Esophagus squamous epithelium (tissue), 5 donors: ENCODE results near the gene ZEB2. TPM values are rescaled to one million over a fixed set of nuclear protein-coding genes. Genes with fewer than 3 reads are reported as not detected.

Source experiments
- DNase-seq: peaks from one replicate; lab custom pipeline; 2025; lab: John Stamatoyannopoulos, UW
- H3K27ac ChIP-seq, 4 donors: fragments of 200-600 bp; sonication (generic); one replicate each; pipeline ENCODE4 v1.5.1; 2016 to 2019; ENCODE audit warnings: mild to moderate bottlenecking in 1 of 4
- H3K27me3 ChIP-seq, 4 donors: fragments of 200-600 bp; sonication (generic); 1 replicate in 3 of 4; 2 replicates in 1 of 4; pipeline versions ENCODE4 v1.5.1 to v1.6.0; 2017 to 2021; ENCODE audit warnings: antibody characterized with exemption in 1 of 4
- H3K36me3 ChIP-seq, 3 donors: fragments of 200-600 bp; sonication (generic); one replicate each; pipeline ENCODE4 v1.5.1; 2016 to 2019
- H3K4me1 ChIP-seq, 3 donors: fragments of 200-600 bp; sonication (generic); one replicate each; pipeline ENCODE4 v1.5.1; 2017 to 2019
- H3K4me3 ChIP-seq, 4 donors: fragments of 200-600 bp; sonication (generic); 1 replicate in 3 of 4; 2 replicates in 1 of 4; pipeline ENCODE4 v1.5.1; 2016 to 2019; ENCODE audit warnings: mild to moderate bottlenecking in 2 of 4, moderate library complexity in 1 of 4
- H3K9me3 ChIP-seq, 3 donors: fragments of 200-600 bp; sonication (generic); one replicate each; pipeline ENCODE4 v1.5.1; 2016 to 2019
- CTCF ChIP-seq, 6 experiments: fragments of 450-650 bp in 4 of 6; fragments of 200-600 bp in 2 of 6; sonication (generic) in 2 of 6; IDR thresholded peaks; one replicate each; pipeline ENCODE4 v1.5.1; 2016 to 2019; ENCODE audit warnings: antibody characterized with exemption in 6 of 6, mild to moderate bottlenecking in 4 of 6, moderate library complexity in 4 of 6
- POLR2A ChIP-seq, 4 donors: fragments of 450-650 bp; IDR thresholded peaks; one replicate each; pipeline ENCODE4 v1.6.1; 2017; ENCODE audit warnings: antibody characterized with exemption in 4 of 4, mild to moderate bottlenecking in 4 of 4, moderate library complexity in 3 of 4
- WGBS, 2 donors: methylation state at CpG; one replicate each; pipeline ENCODE4 v1.1.5; 2018; 5-methylcytosine and 5-hydroxymethylcytosine counted together
- intact Hi-C: fragments of 100-400 bp; cut with DNase I; formaldehyde crosslinking; loops from one replicate; pipeline ENCODE4 v1.15.0; 2022
- total RNA-seq, 4 donors: library from RNA; depleted of rRNA; stranded (reverse); fragments of >200 nt; gene quantifications; one replicate each; pipeline ENCODE4 v1.1.0, GENCODE V29; 2016
- donor health status: DM: yes; HTN: yes; CAD: no.

The ZEB2 gene
- total RNA-seq, 4 donors from 2014 or later: 3.1 to 56.5 (median 15.7) TPM

- H3K36me3 ChIP-seq: no peaks in the 10 kb centered on the region
- TF ChIP-seq CTCF (IDR thresholded peaks at IDR 0.05) (no peak), POLR2A (IDR thresholded peaks at IDR 0.05) (no peak)
- H3K27ac ChIP-seq: no peak overlapping the region
- H3K9me3 ChIP-seq: no peaks in the 10 kb centered on the region
- H3K4me1 ChIP-seq: peaks cover 0 to 72% (median 15%) of the 10 kb centered on the region in 3 donors
- no peak for DNase-seq
- intact Hi-C loops: no loop called here
- no peak overlapping the region for H3K4me3 ChIP-seq
- H3K27me3 ChIP-seq: no peaks in the 10 kb centered on the region
- WGBS, 2 donors: 73% methylated on average over 6 of the region's 6 CpGs
These were observed 44.2 kb downstream of the ZEB2 start for GRCh38 chr2:144475569-144476275.

DNA sequence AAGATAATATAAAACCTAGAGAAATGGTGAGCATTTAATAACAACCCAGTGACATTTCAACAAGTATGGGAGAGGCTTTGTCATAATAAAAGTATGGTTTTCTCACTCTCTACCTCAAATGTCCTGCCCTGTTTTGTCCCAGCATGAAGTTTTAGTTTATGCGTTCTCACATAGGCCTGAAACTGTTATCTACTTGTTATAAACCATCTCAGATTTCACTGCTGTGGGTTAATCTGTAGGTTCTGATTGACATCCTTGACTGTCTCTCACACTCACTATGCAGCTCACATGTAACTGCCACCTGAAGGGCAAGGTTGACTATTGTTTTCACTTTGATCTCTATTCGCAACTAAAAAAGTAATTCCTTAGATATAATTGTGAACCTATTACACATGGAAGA is 44.9 kb downstream of the ZEB2 start:
- intact Hi-C loops: no loop called here
- H3K27ac ChIP-seq: no peak overlapping the region
- H3K9me3 ChIP-seq: no peaks in the 10 kb centered on the region
- no peaks in the 10 kb centered on the region for H3K36me3 ChIP-seq
- WGBS, 2 donors: 59 to 68% methylated on average over 2 of the region's 2 CpGs
- peaks cover 0 to 72% (median 18%) of the 10 kb centered on the region in 3 donors for H3K4me1 ChIP-seq
- no peak for DNase-seq
- no peak overlapping the region for H3K4me3 ChIP-seq
- no peaks in the 10 kb centered on the region for H3K27me3 ChIP-seq
- TF ChIP-seq CTCF (IDR thresholded peaks at IDR 0.05) (no peak), POLR2A (IDR thresholded peaks at IDR 0.05) (no peak)

DNA sequence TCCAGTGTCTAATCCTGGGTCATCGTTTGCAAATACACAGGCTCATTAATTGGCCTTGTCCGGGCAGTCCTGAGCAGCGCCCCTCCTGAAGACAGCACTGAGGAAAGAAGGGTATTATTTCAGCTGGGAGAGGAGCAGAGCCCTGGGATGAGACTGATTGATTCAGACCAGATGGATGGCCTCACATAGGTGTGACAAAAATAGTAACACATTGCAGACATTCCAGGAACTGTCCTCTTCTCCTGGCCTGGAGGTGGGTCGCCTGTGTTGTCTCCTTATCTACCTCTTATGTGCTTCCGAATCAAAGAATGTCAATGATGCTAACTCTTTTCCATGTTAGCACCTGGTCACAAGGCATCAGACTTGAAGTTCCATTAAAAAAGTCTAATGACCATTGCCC is 45.9 kb downstream of the ZEB2 start:
- peaks cover 0 to 72% (median 13%) of the 10 kb centered on the region in 3 donors for H3K4me1 ChIP-seq

DNA sequence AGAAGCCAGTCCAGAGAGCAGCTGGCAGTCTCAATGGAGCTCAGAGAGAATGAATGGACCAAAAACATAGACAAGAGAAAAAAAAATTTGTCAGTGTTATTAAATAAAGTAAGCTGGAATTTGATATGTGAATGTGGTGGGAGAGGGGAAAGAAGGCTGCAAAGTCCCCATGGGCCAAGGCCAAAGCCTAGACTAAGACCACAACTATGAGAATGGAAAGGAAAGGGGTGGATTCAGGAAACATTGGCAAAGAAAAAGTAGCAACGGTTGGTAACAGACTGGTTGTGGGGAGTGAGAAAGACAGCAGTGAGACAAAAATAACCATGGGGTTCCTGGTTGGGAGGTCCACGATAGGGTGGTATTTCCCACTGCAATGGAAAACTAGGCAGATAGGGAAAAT is 47.0 kb downstream of the ZEB2 start:
- no peaks in the 10 kb centered on the region for H3K27me3 ChIP-seq
- H3K4me1 ChIP-seq: peaks cover 0 to 69% (median 7%) of the 10 kb centered on the region in 3 donors
- 38 to 61% methylated on average over 2 of the region's 2 CpGs for WGBS, 2 donors
- H3K4me3 ChIP-seq: no peak overlapping the region
- H3K36me3 ChIP-seq: no peaks in the 10 kb centered on the region
- no peak overlapping the region for H3K27ac ChIP-seq
- H3K9me3 ChIP-seq: no peaks in the 10 kb centered on the region
- DNase-seq: no peak
- intact Hi-C loops: no loop called here
- TF ChIP-seq CTCF (IDR thresholded peaks at IDR 0.05): no peak
- no peak for TF ChIP-seq POLR2A (IDR thresholded peaks at IDR 0.05)

More for the DNA sequence above, 45.9 kb downstream of the ZEB2 start:
- intact Hi-C loops: no loop called here
- WGBS, 2 donors: 70 to 73% methylated on average over 4 to 5 of the region's 5 CpGs
- Histone ChIP-seq H3K27ac (no peak overlapping the region), H3K9me3 (no peaks in the 10 kb centered on the region), H3K36me3 (no peaks in the 10 kb centered on the region), H3K27me3 (no peaks in the 10 kb centered on the region), H3K4me3 (no peak overlapping the region)
- TF ChIP-seq POLR2A (IDR thresholded peaks at IDR 0.05): no peak
- TF ChIP-seq CTCF (IDR thresholded peaks at IDR 0.05): no peak
- DNase-seq: no peak

GRCh38 chr2:144472046-144472412 is 47.9 kb downstream of the ZEB2 start:
- Histone ChIP-seq H3K4me1 (peaks cover 0 to 60% (median 7%) of the 10 kb centered on the region in 3 donors), H3K27ac (no peak overlapping the region), H3K4me3 (no peak overlapping the region), H3K36me3 (no peaks in the 10 kb centered on the region), H3K9me3 (no peaks in the 10 kb centered on the region), H3K27me3 (no peaks in the 10 kb centered on the region)
- 64 to 80% methylated on average over 2 of the region's 2 CpGs for WGBS, 2 donors
- no peak for TF ChIP-seq CTCF (IDR thresholded peaks at IDR 0.05)
- TF ChIP-seq POLR2A (IDR thresholded peaks at IDR 0.05): no peak
- intact Hi-C loops: no loop called here
- DNase-seq: no peak
